Pulmonary artery endothelial cell (primary cell): Measurements from ENCODE around the gene CHD3. TPM values are rescaled to one million over a fixed set of nuclear protein-coding genes. Genes with fewer than 3 reads are reported as not detected.

Experiments used
- DNase-seq: peaks from one replicate; pipeline ENCODE4 v3.0.0-alpha.2; 2011; ENCODE audit warnings: low read depth, low spot score
- total RNA-seq: library from RNA; depleted of rRNA; stranded (reverse); fragments of >200 nt; gene quantifications from 2 replicates; pipeline ENCODE4 v1.2.3, GENCODE V29; 2014

CHD3 gene
- total RNA-seq: 144 and 220 TPM in 2 replicates

DNA sequence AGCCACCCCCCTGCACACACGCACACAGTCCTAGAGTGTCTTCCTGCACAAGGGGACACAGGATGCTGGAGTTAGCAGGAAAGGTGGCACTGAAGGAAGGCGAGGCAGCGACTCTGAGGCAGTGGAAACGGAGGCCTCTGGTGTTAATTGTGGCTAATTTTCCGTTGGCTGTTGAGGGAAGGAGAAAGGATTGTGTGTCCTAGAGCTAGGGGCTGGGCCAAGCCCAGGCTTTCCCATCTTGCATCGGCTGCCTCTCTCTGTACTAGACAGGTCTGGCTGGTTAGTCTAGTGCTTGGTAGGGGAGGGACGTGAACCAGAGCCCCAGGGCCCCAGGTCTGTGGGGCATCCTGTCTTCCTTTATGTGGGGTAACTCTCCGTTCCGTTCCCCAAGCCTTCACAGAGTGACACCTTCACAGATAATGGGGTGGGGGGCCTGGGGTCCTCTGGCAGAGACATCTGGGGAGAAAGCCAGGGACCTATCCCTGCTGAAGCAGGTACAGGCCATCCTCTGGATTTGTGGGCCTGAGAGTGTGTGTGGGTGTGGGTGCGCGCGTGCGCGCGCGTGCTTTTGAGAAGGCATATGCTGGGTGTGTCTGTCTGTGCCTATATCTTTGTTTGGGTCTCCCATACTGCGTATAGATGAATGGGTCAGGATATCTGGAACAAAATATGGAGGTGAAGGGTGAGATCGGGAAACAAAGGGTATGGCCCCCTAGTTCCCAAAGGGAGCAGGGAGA, at the start of gene CHD3:
TSS of gene CHD3 (plus strand) at position 606 of the 737 bp plus-strand sequence. CDS start 212 bp downstream, outside the sequence.
- DNase-seq: no peak

- no peak for DNase-seq
Measured at GRCh38 chr17:7839190-7839875, 49.3 kb upstream of the CHD3 start.

- DNase-seq: no peak
Measured at GRCh38 chr17:7839876-7840261, 48.7 kb upstream of the CHD3 start.

GRCh38 chr17:7840441-7840840, 48.1 kb upstream of the CHD3 start:
- no peak for DNase-seq

DNA sequence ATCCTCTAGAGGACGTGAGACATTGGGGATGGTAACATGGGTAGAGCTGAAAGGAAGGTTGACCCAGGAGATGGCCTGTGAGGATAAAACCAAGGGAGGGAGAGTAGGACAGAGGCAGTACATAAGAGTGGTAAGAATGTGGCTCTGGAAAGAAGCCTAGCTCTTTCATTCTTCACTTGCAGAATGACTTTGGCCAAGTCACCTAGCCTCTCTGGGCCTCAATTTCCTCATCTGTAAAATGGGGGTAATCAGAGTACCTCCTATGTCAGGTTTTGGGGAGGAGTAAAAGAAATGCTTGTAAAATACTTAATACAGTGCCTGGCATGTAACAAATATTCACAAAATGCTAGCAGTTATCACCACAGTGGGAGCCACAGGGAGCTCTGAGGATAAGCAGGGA, 47.7 kb upstream of the CHD3 start:
- no peak for DNase-seq

- no peak for DNase-seq
Measured at GRCh38 chr17:7841396-7841914, 47.1 kb upstream of the CHD3 start.

DNA sequence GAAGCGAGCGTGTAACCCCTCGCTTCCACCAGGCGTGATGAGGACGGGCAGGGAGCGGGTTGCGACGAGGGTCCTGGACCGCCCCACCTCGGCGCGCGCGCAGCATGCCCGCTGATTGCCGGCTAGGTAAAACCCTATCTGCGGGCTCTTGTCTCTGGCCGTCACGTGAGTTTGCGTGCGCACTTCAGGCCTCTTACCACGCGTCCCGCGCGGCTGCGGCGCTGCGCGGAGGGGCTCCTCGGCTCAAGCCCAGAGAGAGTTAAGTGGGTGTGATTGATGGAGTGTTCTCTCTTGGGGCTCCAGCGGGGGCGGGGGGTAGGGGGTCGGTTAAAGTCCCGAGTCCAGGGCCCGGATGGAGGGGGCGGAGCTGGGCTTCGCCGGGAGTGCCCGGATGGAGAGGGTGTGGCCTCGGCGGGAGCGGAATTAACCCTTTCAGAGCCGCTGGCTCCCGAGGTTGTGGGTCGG, 46.6 kb upstream of the CHD3 start:
- DNase-seq: no peak

GRCh38 chr17:7842380-7843256, 46.0 kb upstream of the CHD3 start:
- peak; percentile 90 for DNase-seq

- DNase-seq: no peak
Measured at GRCh38 chr17:7843257-7843535, 45.4 kb upstream of the CHD3 start.

DNA sequence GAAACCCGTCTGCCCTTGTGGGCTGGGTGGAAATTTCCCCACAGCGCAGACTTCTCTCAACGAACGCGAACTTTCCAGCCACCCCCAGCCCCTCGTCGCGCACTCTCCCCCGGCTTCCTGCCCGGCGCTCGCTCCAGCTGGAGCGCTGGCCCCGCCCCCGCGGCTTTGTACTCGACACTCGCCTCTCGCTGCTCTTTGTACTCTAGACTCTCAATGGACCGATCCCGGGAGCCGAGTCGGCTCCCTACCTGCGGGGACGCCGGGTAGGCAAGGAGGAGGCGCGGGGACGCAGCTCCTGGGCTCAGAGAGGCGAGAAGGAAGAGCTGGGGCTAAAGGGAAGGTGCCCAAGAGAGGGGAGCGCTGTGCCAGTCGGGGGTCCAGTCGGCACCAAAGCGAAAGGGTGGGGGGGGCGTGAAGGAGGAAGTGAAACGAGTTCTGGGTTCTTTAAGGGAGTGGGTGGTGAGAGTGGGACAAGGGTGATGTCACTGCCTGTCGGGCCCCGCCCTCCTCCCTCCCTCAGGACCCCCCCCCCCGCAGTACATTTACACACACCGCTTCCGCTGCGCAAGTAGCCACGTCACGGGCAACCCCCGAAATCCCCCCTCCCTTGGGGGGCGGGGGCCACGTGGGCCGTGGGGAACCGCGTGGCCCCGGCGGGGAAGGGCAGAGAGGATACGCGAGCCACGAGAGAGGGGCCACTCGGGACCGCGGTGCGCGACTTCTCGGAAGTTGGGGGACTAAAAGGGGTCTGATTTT, 44.9 kb upstream of the CHD3 start:
- peak; percentile 78 for DNase-seq

- DNase-seq: peak; percentile 87
Measured at GRCh38 chr17:7844292-7845154, 44.1 kb upstream of the CHD3 start.

- no peak for DNase-seq
Measured at GRCh38 chr17:7845359-7846062, 43.1 kb upstream of the CHD3 start.

DNA sequence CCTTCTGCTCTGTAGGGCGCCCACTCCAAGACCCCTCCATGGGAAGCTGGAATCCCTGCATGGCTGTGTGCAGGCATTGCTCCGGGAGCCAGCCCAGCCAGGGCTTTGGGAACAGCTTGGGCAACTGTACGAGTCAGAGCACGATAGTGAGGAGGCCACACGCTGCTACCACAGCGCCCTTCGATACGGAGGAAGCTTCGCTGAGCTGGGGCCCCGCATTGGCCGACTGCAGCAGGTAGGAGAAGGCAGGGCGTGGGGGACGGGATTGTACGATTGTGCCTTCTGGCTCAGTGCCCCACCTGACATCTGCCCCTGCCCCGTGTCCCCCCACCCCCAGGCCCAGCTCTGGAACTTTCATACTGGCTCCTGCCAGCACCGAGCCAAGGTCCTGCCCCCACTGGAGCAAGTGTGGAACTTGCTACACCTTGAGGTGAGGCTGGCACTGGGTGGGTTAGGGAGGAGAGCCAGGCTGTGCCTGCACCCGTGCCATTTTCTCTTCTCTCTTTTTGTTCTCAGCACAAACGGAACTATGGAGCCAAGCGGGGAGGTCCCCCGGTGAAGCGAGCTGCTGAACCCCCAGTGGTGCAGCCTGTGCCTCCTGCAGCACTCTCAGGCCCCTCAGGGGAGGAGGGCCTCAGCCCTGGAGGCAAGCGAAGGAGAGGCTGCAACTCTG, 42.4 kb upstream of the CHD3 start:
- DNase-seq: no peak

DNA sequence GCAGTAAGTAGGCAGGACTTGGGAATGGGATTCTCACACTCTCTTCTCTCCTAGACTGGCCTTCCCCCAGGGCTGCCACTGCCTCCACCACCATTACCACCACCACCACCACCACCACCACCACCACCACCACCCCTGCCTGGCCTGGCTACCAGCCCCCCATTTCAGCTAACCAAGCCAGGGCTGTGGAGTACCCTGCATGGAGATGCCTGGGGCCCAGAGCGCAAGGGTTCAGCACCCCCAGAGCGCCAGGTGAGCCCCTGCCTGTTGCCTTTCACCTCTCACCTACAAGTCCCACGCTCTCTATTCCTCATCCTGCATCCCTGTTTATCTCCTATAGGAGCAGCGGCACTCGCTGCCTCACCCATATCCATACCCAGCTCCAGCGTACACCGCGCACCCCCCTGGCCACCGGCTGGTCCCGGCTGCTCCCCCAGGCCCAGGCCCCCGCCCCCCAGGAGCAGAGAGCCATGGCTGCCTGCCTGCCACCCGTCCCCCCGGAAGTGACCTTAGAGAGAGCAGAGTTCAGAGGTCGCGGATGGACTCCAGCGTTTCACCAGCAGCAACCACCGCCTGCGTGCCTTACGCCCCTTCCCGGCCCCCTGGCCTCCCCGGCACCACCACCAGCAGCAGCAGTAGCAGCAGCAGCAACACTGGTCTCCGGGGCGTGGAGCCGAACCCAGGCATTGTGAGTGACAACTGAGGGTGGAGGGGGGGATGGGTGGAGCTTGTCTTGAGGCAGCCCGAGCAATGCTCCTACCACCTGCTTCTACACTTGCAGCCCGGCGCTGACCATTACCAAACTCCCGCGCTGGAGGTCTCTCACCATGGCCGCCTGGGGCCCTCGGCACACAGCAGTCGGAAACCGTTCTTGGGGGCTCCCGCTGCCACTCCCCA, 41.6 kb upstream of the CHD3 start:
- no peak for DNase-seq

DNA sequence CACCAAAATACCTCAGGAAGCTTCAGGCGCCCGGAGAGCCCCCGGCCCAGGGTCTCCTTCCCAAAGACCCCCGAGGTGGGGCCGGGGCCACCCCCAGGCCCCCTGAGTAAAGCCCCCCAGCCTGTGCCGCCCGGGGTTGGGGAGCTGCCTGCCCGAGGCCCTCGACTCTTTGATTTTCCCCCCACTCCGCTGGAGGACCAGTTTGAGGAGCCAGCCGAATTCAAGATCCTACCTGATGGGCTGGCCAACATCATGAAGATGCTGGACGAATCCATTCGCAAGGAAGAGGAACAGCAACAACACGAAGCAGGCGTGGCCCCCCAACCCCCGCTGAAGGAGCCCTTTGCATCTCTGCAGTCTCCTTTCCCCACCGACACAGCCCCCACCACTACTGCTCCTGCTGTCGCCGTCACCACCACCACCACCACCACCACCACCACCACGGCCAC, 40.4 kb upstream of the CHD3 start:
- no peak for DNase-seq

- no peak for DNase-seq
Measured at GRCh38 chr17:7848739-7849129, 39.9 kb upstream of the CHD3 start.

GRCh38 chr17:7849130-7849750, 39.3 kb upstream of the CHD3 start:
- DNase-seq: no peak
